ENCODE results near the gene SPTB. TPM values are rescaled to one million over a fixed set of nuclear protein-coding genes. Genes with fewer than 3 reads are reported as not detected.
A peak's percentile ranks its signal among the peaks of the same experiment; 100 is the strongest.

The SPTB gene
- total and polyA plus RNA-seq, 8 donors: 2.2 to 4.7 (median 3.3) TPM

GRCh38 chr14:64713677-64714076, 166.0 kb downstream of the SPTB start:
- intact Hi-C loops (cut with DNase I): no loop called here
- peaks cover 0 to 4% of the 10 kb centered on the region in 2 donors for H3K9me3 ChIP-seq

GRCh38 chr14:64711039-64711438, 168.7 kb downstream of the SPTB start:
- Histone ChIP-seq H3K27me3 (no peaks in the 10 kb centered on the region), H3K36me3 (no peaks in the 10 kb centered on the region), H3K4me3 (no peak overlapping the region), H3K27ac (peak overlapping the region in 1 of 2 donors; percentile 93), H3K4me1 (peaks cover 19 to 70% of the 10 kb centered on the region in 2 donors), H3K9me3 (peaks cover 0 to 4% of the 10 kb centered on the region in 2 donors)
- intact Hi-C loops (cut with DNase I): no loop called here
- no peak for TF ChIP-seq CTCF (IDR thresholded peaks at IDR 0.05)
- ATAC-seq: no peak
- DNase-seq: no peak

More at GRCh38 chr14:64713677-64714076, 166.0 kb downstream of the SPTB start:
- DNase-seq (no peak), ATAC-seq (no peak)
- H3K4me1 ChIP-seq: peaks cover 15 to 67% of the 10 kb centered on the region in 2 donors
- TF ChIP-seq CTCF (IDR thresholded peaks at IDR 0.05): no peak
- no peaks in the 10 kb centered on the region for H3K27me3 ChIP-seq
- no peak overlapping the region for H3K27ac ChIP-seq
- H3K36me3 ChIP-seq: no peaks in the 10 kb centered on the region
- H3K4me3 ChIP-seq: no peak overlapping the region

GRCh38 chr14:64709126-64709525, 170.6 kb downstream of the SPTB start:
- Histone ChIP-seq H3K4me1 (peaks cover 19 to 71% of the 10 kb centered on the region in 2 donors), H3K27me3 (peaks cover 0 to 17% of the 10 kb centered on the region in 2 donors), H3K9me3 (peaks cover 0 to 4% of the 10 kb centered on the region in 2 donors), H3K27ac (peak overlapping the region; percentile 42 to 93), H3K4me3 (peak overlapping the region in 1 of 2 donors; percentile 2), H3K36me3 (no peaks in the 10 kb centered on the region)
- no peak for TF ChIP-seq CTCF (IDR thresholded peaks at IDR 0.05)
- intact Hi-C loops (cut with DNase I): no loop called here
- DNase-seq (no peak), ATAC-seq (no peak)

GRCh38 chr14:64708148-64709004, 171.3 kb downstream of the SPTB start:
- no peaks in the 10 kb centered on the region for H3K36me3 ChIP-seq
- H3K9me3 ChIP-seq: peaks cover 0 to 3% of the 10 kb centered on the region in 2 donors
- H3K4me3 ChIP-seq: peak overlapping the region in 1 of 2 donors; percentile 2
- DNase-seq (peak in 3 of 4 donors; percentile 64 to 85 (median 68)), ATAC-seq (peak; percentile 8)
- TF ChIP-seq CTCF (IDR thresholded peaks at IDR 0.05): no peak
- peaks cover 0 to 24% of the 10 kb centered on the region in 2 donors for H3K27me3 ChIP-seq
- H3K4me1 ChIP-seq: peaks cover 19 to 76% of the 10 kb centered on the region in 2 donors
- H3K27ac ChIP-seq: peak overlapping the region; percentile 48 to 93
- intact Hi-C loops (cut with DNase I): no loop called here

- Histone ChIP-seq H3K27ac (peak overlapping the region; percentile 48 to 93), H3K9me3 (no peaks in the 10 kb centered on the region), H3K4me1 (peaks cover 26 to 83% of the 10 kb centered on the region in 2 donors), H3K36me3 (no peaks in the 10 kb centered on the region), H3K27me3 (peaks cover 0 to 32% of the 10 kb centered on the region in 2 donors), H3K4me3 (no peak overlapping the region)
- ATAC-seq: no peak
- intact Hi-C loops (cut with DNase I): no loop called here
- no peak for DNase-seq
- no peak for TF ChIP-seq CTCF (IDR thresholded peaks at IDR 0.05)
These were observed 172.0 kb downstream of the SPTB start for GRCh38 chr14:64707661-64708060.
